Stomach smooth muscle (tissue), 2 donors: ENCODE data around the gene POLR1A.

Experiments used
- H3K27ac ChIP-seq: one replicate; pipeline ENCODE4 v1.7.0; 2013; ENCODE audit warnings: mild to moderate bottlenecking, low read length, inconsistent platforms
- H3K27me3 ChIP-seq, 2 donors: one replicate each; pipeline ENCODE4 v1.7.0; 2013; ENCODE audit warnings: low read length in 2 of 2; ENCODE audit not compliant: insufficient read depth in 2 of 2, control insufficient read depth in 1 of 2
- H3K36me3 ChIP-seq, 2 donors: one replicate each; pipeline ENCODE4 v1.7.0; 2013; ENCODE audit warnings: low read length in 2 of 2; ENCODE audit not compliant: control insufficient read depth in 2 of 2, insufficient read depth in 2 of 2
- H3K4me1 ChIP-seq: one replicate; pipeline ENCODE4 v1.7.0; 2013; ENCODE audit warnings: low read length; ENCODE audit not compliant: control insufficient read depth, insufficient read depth
- H3K4me3 ChIP-seq, 2 donors: one replicate each; pipeline ENCODE4 v1.7.0; 2013; ENCODE audit warnings: low read length in 2 of 2
- H3K9ac ChIP-seq, 2 donors: one replicate each; pipeline ENCODE4 v1.7.0; 2013; ENCODE audit warnings: low read length in 2 of 2, mild to moderate bottlenecking in 1 of 2
- H3K9me3 ChIP-seq, 2 donors: one replicate each; pipeline ENCODE4 v1.7.0; 2013; ENCODE audit warnings: low read length in 2 of 2; ENCODE audit not compliant: control insufficient read depth in 2 of 2
- donor health status: healthy.
- donor health status: Pancreatic carcinoma.

The POLR1A gene

DNA sequence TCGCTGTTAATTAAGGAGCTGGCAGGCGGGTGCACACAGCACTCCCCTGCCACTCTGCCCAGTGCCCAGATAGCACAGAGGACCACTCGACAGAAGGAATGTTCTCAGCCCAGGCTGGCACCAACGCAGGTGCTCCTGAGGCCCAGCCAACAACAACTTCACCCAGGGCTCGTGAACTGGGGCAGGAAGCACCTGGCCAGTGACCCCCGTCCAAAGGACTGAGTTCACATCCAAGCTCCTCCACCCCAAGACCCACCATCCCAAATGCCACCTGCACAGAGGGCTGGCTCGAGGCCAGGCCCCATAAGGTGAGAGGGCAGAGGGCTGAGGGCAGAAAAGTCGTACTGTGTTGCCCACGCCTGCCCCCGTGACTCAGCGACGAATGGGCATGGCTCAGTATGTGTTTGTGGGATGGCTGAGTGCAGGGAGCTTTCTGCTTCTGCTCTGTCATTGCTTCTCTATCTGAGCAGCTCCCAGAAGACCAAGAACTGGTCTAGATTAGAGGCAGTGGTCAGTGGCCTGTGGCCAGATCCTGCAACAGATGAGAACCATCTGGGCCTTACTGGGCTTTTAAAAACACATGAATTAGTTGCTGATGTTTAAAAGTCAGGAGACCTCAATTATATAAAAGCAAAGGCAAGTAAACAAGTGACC is 68.4 kb downstream of the POLR1A start:
- no peaks in the 10 kb centered on the region for H3K9me3 ChIP-seq
- peak overlapping the region; percentile 88 for H3K27ac ChIP-seq
- H3K4me1 ChIP-seq, result peaks cover 40% of the 10 kb centered on the region
- H3K36me3 ChIP-seq, result peaks cover 32 to 57% of the 10 kb centered on the region in 2 donors
- peak overlapping the region in 1 of 2 donors; percentile 35 for H3K4me3 ChIP-seq
- H3K9ac ChIP-seq, result peak overlapping the region; percentile 32 to 72
- no peaks in the 10 kb centered on the region for H3K27me3 ChIP-seq

DNA sequence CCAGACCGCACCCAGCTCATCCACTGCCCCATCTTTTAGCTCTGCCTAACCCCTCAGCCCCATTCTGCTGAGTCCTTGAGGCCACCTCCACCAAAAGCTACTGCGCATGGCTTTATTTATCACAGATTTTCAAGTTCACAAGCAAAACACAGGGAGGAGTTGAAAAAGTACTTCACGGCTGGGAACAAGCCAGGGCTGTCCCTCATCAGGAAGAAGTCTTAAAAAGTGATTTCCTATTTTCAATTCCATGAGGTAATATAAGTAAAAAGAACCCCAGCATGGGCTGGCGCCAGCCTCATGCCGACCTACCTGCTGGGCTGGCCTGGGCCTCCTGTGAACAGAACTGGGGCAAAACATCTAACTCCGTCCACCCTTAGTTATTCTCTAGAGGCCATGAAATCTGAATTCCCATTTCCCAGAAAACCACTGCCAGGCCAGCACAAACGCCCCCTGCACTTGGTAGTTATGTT is 69.0 kb downstream of the POLR1A start:
- peak overlapping the region; percentile 88 for H3K27ac ChIP-seq
- H3K4me1 ChIP-seq, result peaks cover 40% of the 10 kb centered on the region

DNA sequence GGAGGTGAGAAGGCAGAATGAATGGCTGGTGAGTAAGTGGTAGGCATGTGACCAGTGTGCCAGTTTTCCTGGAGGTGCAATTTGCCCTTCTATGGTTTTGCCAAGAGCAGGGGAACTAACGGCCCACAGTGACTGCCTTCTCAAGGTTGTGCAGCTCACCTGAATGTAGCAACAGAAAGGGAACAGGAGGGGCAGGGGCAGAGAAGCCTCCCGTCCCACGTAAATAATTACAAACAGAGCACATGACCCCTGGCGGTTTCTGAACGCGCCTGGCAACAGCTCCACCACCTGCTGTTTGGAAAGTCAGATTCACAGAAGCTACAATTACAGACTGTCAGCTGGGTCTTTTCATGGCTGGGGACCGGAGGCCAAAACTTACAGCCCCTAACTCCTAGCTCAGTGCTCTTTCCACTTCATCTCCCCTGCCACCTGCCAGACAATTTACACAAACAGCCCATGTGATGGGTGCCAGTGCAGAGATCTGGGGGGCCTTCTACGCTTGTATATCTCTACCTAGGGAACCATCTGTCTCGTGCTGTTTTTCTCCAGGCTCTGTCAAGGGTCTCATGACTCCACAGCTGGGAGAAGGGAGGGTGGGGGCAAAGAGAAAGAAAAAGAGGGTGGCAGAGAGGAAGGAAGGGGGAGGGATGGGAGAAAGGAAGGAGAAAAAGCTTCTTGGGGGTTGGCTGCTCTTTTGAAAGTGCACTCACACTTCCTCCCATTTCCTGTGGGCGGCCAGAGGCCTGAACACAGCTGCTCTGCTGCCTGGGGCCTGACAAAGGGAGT is 69.6 kb downstream of the POLR1A start:
- H3K9me3 ChIP-seq, result no peaks in the 10 kb centered on the region
- H3K27ac ChIP-seq, result peak overlapping the region; percentile 88
- peak overlapping the region; percentile 32 to 72 for H3K9ac ChIP-seq
- H3K27me3 ChIP-seq, result no peaks in the 10 kb centered on the region
- peaks cover 40% of the 10 kb centered on the region for H3K4me1 ChIP-seq
- H3K36me3 ChIP-seq, result peaks cover 34 to 59% of the 10 kb centered on the region in 2 donors
- peak overlapping the region in 1 of 2 donors; percentile 35 for H3K4me3 ChIP-seq

More for the DNA sequence above, 69.0 kb downstream of the POLR1A start:
- Histone ChIP-seq H3K9ac (peak overlapping the region; percentile 32 to 72), H3K36me3 (peaks cover 33 to 57% of the 10 kb centered on the region in 2 donors), H3K27me3 (no peaks in the 10 kb centered on the region), H3K4me3 (no peak overlapping the region), H3K9me3 (no peaks in the 10 kb centered on the region)

DNA sequence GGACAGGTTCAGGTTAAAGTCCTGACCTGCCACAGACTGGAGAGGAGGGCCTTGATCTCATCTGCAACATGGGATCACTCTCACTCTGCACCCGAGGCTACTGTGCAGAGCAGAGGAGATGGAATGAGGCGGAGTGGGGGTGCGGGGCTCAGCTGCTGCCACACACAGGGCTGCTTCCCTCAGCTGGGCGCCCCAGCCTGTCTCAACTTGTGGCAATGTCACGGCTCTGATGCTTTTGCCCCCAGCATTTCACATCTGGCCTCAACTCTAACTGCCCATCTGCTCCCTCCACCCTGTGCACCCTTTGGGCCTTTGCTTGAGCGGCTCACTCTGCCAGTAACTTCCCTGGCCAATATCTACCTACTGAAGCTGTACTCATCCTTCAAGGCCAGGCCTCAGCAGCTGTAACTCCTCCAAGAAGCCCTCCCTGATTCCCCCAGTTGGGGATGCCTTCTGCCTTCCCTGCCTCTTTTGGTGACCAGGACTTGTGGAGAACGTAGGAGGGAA is 70.3 kb downstream of the POLR1A start:
- Histone ChIP-seq H3K27me3 (no peaks in the 10 kb centered on the region), H3K4me1 (peaks cover 40% of the 10 kb centered on the region), H3K9me3 (no peaks in the 10 kb centered on the region), H3K27ac (peak overlapping the region; percentile 88), H3K36me3 (peaks cover 40 to 63% of the 10 kb centered on the region in 2 donors), H3K9ac (peak overlapping the region; percentile 32 to 51), H3K4me3 (peak overlapping the region in 1 of 2 donors; percentile 35)

DNA sequence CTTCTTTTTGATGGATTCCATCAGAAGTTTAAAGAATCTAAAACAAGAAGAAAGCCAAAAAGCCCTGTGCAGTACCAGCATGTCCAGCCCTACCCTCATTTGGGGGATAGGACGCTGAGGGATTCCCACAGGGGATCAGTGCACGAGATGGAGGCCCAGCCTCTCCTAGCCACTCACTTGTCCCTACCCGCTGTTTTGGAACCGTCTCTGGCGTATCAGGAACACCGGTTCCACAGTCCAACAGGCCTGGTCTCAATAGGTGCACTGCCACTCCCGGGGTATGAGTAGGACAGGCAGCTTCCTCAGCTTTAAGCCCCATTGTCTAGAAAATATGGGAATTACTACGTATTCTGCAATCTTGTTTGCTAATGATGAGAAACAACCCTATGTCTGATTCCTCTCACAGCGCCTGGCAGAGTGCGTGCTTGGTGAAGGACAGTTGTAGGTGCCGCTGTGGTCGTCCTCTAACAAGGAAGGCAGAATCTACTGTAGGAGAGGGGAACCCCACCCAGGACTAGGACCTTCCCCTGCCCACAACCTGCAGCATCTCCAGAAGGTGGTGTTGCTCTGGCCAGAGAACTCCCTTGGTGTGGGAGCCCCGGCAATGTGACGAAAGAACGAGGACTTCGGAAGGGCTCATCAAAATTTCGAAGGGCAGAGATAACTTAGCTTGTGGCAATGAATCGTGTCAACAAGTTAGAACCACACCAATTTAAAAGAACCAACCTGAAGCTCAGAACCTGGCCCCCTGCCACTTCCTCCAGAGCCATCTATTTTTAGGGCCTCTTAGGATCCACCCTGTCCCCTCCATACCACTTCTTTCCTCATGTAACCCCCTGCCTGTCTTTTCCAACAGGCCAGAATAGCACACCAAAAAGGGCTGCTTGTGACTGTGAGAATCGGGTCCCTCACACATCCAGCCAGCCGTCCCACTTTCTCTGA is 71.7 kb downstream of the POLR1A start:
- peaks cover 40% of the 10 kb centered on the region for H3K4me1 ChIP-seq
- H3K9ac ChIP-seq, result no peak overlapping the region
- no peaks in the 10 kb centered on the region for H3K27me3 ChIP-seq
- H3K9me3 ChIP-seq, result no peaks in the 10 kb centered on the region
- H3K36me3 ChIP-seq, result peaks cover 37 to 62% of the 10 kb centered on the region in 2 donors
- no peak overlapping the region for H3K27ac ChIP-seq
- no peak overlapping the region for H3K4me3 ChIP-seq

DNA sequence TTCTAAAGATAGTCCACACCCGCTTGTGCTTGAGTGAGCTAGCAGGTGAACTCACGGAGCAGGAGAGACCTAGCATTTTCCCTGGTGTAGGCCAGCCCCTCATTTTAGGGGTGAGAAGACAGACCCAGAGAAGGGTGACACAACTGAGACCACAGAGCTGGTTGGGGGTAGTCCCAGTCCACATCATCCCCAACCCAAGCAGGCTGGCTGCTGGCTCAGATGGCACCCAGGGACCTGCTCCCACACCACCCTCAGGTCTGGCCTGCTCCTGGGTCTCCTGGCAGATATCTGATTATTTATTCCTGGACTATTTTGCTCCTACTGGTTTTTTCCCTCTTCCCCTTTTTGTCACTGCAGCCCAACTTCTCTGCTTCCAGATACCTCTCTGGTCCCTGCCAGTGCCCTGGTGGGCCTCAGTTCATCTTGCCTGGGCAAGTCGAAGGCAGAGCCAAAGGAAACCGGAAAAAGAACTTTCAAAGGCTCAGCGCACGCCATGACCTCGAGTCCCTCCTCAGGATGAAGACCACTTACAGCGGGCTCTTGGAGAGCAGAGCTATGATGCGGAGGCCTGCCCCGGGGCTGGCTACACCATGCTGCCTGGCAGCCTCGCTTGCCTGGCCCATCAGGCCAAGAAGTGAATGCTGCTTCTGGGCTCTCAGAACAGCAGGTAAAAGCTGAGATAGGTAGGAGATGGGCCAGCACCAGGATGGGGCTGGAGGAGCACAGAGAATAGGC is 72.7 kb downstream of the POLR1A start:
- Histone ChIP-seq H3K9me3 (no peaks in the 10 kb centered on the region), H3K4me3 (no peak overlapping the region), H3K4me1 (peaks cover 35% of the 10 kb centered on the region), H3K27me3 (no peaks in the 10 kb centered on the region), H3K27ac (no peak overlapping the region), H3K9ac (no peak overlapping the region), H3K36me3 (peaks cover 41 to 60% of the 10 kb centered on the region in 2 donors)

DNA sequence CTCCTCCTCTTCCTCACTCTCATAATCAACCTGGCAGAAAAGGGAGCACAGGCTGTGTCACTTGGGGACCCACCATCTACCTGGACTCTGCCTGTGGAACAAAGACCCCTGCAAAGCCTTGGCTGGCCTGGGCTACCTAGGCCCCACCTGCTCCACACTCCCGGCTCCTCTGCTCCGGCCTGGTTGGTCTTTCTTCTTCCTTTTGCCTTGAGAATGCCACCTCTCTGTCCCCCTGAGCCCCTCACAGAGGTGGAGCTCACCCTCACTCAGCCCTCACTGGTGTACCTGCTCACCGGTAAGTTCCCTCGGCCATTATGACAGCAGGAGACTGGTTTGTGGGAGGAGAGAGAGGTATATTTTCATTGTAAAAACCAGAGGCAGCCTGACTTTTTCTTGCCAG is 74.1 kb downstream of the POLR1A start:
- no peak overlapping the region for H3K27ac ChIP-seq
- H3K27me3 ChIP-seq, result no peaks in the 10 kb centered on the region
- no peak overlapping the region for H3K9ac ChIP-seq
- no peaks in the 10 kb centered on the region for H3K9me3 ChIP-seq
- H3K4me3 ChIP-seq, result no peak overlapping the region
- H3K4me1 ChIP-seq, result peaks cover 22% of the 10 kb centered on the region
- peaks cover 53 to 65% of the 10 kb centered on the region in 2 donors for H3K36me3 ChIP-seq

DNA sequence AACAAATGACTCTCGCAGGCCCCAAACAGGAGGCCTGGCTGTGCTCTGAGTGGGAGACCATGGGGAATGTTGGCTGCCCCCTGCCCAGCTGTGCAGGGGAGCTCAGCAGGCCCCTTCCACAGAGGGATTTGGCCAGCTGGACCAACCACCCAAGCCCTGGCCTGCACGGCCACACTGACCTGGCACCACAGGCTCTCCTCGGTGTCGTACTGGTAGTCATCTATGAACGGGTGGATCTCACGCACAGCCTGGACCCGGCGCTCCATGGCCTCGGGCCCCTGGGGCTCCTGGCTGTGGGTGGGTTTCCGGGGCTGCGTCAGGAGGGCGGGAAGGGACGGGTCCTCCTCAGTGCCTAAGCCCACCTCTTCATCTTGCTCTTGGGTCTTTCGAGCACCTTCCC is 74.5 kb downstream of the POLR1A start:
- peaks cover 20% of the 10 kb centered on the region for H3K4me1 ChIP-seq
- no peak overlapping the region for H3K9ac ChIP-seq
- H3K27me3 ChIP-seq, result no peaks in the 10 kb centered on the region
- no peak overlapping the region for H3K27ac ChIP-seq
- H3K9me3 ChIP-seq, result no peaks in the 10 kb centered on the region
- peaks cover 53 to 68% of the 10 kb centered on the region in 2 donors for H3K36me3 ChIP-seq
- no peak overlapping the region for H3K4me3 ChIP-seq

DNA sequence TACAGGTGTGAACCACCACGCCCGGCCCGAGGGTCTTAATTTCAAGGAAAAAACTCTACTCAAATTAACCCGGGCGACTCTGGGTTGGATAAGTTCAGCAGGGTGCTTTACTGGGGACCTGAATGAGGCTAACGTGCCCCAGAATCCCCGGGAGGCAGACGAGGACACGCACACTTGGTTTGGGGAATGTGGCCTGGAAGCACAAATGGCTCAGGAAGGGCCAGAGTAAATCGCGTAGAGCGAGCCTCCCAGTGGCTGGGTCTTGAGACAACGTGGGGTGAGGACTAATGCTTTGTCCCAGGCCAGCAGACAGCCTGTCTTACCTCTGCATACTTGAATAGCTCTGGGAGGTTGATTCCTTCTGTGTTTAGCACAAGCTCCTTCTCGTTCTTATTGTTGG is 75.8 kb downstream of the POLR1A start:
- peaks cover 56 to 68% of the 10 kb centered on the region in 2 donors for H3K36me3 ChIP-seq

More for the DNA sequence above, 75.8 kb downstream of the POLR1A start:
- Histone ChIP-seq H3K27me3 (no peaks in the 10 kb centered on the region), H3K27ac (no peak overlapping the region), H3K9ac (no peak overlapping the region), H3K9me3 (no peaks in the 10 kb centered on the region), H3K4me1 (peaks cover 8% of the 10 kb centered on the region), H3K4me3 (no peak overlapping the region)
